OCI-LY1 (cell line): Measurements from ENCODE around the gene ZNF519.
"Not testable (repeated sequence)": the region's sequence is repeated elsewhere in the genome, so short reads cannot be mapped to it uniquely, and the experiment has no call there.

Source experiments
- CTCF ChIP-seq: fragments of 200-600 bp; sonication (generic), shearing (Covaris generic); IDR thresholded peaks from 2 replicates; pipeline ENCODE4 v1.5.1; 2017; ENCODE audit warnings: mild to moderate bottlenecking, antibody characterized with exemption, low read length, moderate library complexity, mixed read lengths
- EZH2 ChIP-seq: fragments of 200-600 bp; sonication (generic), shearing (Covaris generic); IDR thresholded peaks from 2 replicates; pipeline ENCODE4 v1.8.0; 2017; ENCODE audit warnings: borderline replicate concordance, mixed run types, mild to moderate bottlenecking, antibody characterized with exemption, low read length, moderate library complexity, mixed read lengths

- not testable (repeated sequence) for TF ChIP-seq CTCF, EZH2
These were observed 38.3 kb upstream of the ZNF519 start for GRCh38 chr18:14170367-14171036.
